Caco-2 (cell line): ENCODE results near the gene ATXN7. TPM values are rescaled to one million over a fixed set of nuclear protein-coding genes. Genes with fewer than 3 reads are reported as not detected.

Source experiments
- BruUV-seq: library from RNA; stranded (reverse); fragments of 400-500 nt; replicated peaks from 2 replicates; lab custom pipeline; 2021; lab: Mats Ljungman, UMichigan
- CTCF ChIA-PET: fragments of 300-600 bp; sonication (Branson Sonifier 250); formaldehyde crosslinking; loops from one replicate; lab custom pipeline; 2022; ENCODE audit warnings: antibody characterized with exemption; lab: Charles Lee
- POLR2A ChIA-PET: fragments of 300-600 bp; sonication (Branson Sonifier 250); formaldehyde crosslinking; loops from one replicate; lab custom pipeline; 2022; ENCODE audit warnings: antibody characterized with exemption; lab: Charles Lee
- DNase-seq, 2 experiments: peaks; one replicate each; pipeline versions ENCODE4 v3.0.0 to v3.0.0-alpha.2; 2020 to 2022
- H3K27me3 ChIP-seq: replicated peaks from 2 replicates; pipeline ENCODE4 v1.6.0; 2011; ENCODE audit warnings: low read length; ENCODE audit not compliant: control insufficient read depth, insufficient read depth
- H3K36me3 ChIP-seq: 2 replicates; pipeline ENCODE4 v1.5.1; 2011; ENCODE audit warnings: low read length; ENCODE audit not compliant: control insufficient read depth, insufficient read depth
- H3K4me1 ChIP-seq: fragments of 250-450 bp; sonication (Bioruptor Pico); 2 replicates; pipeline ENCODE4 v1.5.1; 2020; ENCODE audit warnings: mild to moderate bottlenecking
- H3K4me3 ChIP-seq: 2 replicates; pipeline ENCODE4 v1.5.1; 2011; ENCODE audit warnings: low read depth, mild to moderate bottlenecking, control low read depth, low read length
- H3K9me3 ChIP-seq: fragments of 250-450 bp; sonication (Bioruptor Pico); 2 replicates; pipeline ENCODE4 v1.5.1; 2020; ENCODE audit warnings: mild to moderate bottlenecking, moderate library complexity
- H3K27ac Mint-ChIP-seq: one replicate; pipeline ENCODE4 v1.8.0; 2022; ENCODE audit warnings: mixed read lengths; ENCODE audit not compliant: unreplicated experiment
- H3K27me3 Mint-ChIP-seq: one replicate; pipeline ENCODE4 v1.8.0; 2022; ENCODE audit warnings: mixed read lengths; ENCODE audit not compliant: insufficient read depth, unreplicated experiment
- H3K36me3 Mint-ChIP-seq: one replicate; pipeline ENCODE4 v1.8.0; 2022; ENCODE audit warnings: mild to moderate bottlenecking, mixed read lengths; ENCODE audit not compliant: insufficient read depth, unreplicated experiment
- H3K4me1 Mint-ChIP-seq: one replicate; pipeline ENCODE4 v1.8.0; 2022; ENCODE audit warnings: low read depth, mixed read lengths; ENCODE audit not compliant: unreplicated experiment
- H3K4me3 Mint-ChIP-seq: one replicate; pipeline ENCODE4 v1.8.0; 2022; ENCODE audit warnings: mild to moderate bottlenecking, moderate library complexity, mixed read lengths; ENCODE audit not compliant: unreplicated experiment
- H3K9me3 Mint-ChIP-seq: one replicate; pipeline ENCODE4 v1.8.0; 2022; ENCODE audit warnings: mixed read lengths; ENCODE audit not compliant: unreplicated experiment
- intact Hi-C: fragments of 100-400 bp; cut with micrococcal nuclease; formaldehyde crosslinking; loops from one replicate; pipeline ENCODE4 v1.10.0; 2022; ENCODE audit not compliant: unreplicated experiment
- total RNA-seq: library from RNA; stranded (reverse); gene quantifications from 2 replicates; pipeline ENCODE4 v1.2.3, GENCODE V29; 2022
- TF ChIP-seq, protein P1 (sequence below), 2 experiments: fragments of 200-600 bp in 1 of 2; IDR thresholded peaks; 1 replicate in 1 of 2; 2 replicates in 1 of 2; pipeline versions ENCODE4 v1.5.1 to v1.8.0; 2011 to 2022; ENCODE audit warnings: antibody characterized with exemption in 1 of 2, control low read depth in 1 of 2, inconsistent platforms in 1 of 2, low read depth in 1 of 2, low read length in 1 of 2, mild to moderate bottlenecking in 1 of 2, moderate library complexity in 1 of 2; ENCODE audit not compliant: insufficient read depth in 1 of 2, severe bottlenecking in 1 of 2, unreplicated experiment in 1 of 2

The ATXN7 gene
- total RNA-seq, 1 experiment from 2014 or later, result 22.5 TPM

DNA sequence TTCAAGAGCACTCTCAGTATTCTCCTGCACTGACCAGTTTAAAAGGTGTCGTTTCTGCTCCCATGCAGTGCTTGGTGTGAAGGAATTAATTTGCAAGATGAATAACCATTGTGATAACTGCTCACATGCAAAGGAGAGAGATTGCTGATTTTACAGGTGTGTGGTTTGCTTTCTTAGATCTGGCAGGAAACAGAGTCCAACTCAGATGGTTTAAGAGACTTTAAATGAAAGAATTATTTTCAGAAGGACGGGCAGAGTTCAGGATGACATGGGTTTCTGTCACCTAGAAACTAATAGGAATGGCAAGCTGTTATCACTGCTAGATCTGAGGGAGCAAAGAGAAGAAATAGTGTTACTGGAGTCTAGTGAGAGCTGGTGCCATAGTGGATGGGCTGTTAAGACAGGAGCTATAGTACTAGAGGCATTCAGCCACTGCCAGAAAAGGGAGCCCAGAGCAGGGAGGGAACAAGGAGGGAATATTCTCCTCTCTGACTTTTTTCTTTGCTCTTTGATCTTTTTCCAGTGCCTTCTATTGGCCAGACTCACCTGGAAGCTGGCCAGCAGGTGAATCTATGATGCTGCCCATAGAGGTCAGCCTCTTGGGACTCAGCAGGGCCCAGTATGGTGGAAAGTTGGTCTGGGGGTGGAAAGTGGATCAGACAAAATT, 14.9 kb downstream of the ATXN7 start:
- Mint-ChIP-seq H3K36me3 (peaks cover 5% of the 10 kb centered on the region), H3K27ac (no peak overlapping the region), H3K9me3 (no peaks in the 10 kb centered on the region), H3K27me3 (no peaks in the 10 kb centered on the region), H3K4me3 (no peak overlapping the region), H3K4me1 (peaks cover 7% of the 10 kb centered on the region)
- intact Hi-C loops, result no loop called here
- Histone ChIP-seq H3K9me3 (no peaks in the 10 kb centered on the region), H3K4me3 (no peak overlapping the region), H3K27me3 (no peaks in the 10 kb centered on the region), H3K4me1 (0 out of 2 replicates have a peak, but pooled peaks cover 4% of the 10 kb centered on the region), H3K36me3 (no peaks in the 10 kb centered on the region)
- POLR2A ChIA-PET, result no interaction called here
- CTCF ChIA-PET, result no interaction called here
- DNase-seq, result no peak
- TF ChIP-seq, protein P1, sequence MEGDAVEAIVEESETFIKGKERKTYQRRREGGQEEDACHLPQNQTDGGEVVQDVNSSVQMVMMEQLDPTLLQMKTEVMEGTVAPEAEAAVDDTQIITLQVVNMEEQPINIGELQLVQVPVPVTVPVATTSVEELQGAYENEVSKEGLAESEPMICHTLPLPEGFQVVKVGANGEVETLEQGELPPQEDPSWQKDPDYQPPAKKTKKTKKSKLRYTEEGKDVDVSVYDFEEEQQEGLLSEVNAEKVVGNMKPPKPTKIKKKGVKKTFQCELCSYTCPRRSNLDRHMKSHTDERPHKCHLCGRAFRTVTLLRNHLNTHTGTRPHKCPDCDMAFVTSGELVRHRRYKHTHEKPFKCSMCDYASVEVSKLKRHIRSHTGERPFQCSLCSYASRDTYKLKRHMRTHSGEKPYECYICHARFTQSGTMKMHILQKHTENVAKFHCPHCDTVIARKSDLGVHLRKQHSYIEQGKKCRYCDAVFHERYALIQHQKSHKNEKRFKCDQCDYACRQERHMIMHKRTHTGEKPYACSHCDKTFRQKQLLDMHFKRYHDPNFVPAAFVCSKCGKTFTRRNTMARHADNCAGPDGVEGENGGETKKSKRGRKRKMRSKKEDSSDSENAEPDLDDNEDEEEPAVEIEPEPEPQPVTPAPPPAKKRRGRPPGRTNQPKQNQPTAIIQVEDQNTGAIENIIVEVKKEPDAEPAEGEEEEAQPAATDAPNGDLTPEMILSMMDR (IDR thresholded peaks at IDR 0.05; ENCODE audit: insufficient read depth in 1 of 2, low read depth in 1 of 2, low read length in 1 of 2, severe bottlenecking in 1 of 2, unreplicated experiment in 1 of 2), result no peak
- BruUV-seq, result no TSS peak

DNA sequence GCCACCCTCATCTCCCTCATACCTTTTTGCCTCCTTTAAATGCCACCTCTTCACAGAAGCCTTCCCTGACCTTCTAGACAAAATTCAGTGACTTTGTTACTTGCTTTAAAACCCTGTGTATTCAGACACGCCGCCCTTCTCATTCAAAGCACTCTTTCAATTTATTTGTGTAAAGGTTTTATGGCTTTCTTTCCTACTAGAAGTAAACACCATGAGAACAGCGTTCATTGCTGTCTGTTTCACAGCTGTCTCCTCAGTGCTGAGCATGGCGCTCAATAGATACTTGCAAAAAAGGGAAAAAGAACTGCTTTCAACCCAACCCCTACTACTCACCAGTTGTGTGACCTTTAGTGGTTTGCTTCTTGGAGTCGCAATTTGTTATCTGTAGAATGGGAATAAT, 17.0 kb downstream of the ATXN7 start:
- intact Hi-C loops, result no loop called here
- Histone ChIP-seq H3K27me3 (no peaks in the 10 kb centered on the region), H3K4me3 (no peak overlapping the region), H3K4me1 (0 out of 2 replicates have a peak, but pooled peaks cover 4% of the 10 kb centered on the region), H3K9me3 (no peaks in the 10 kb centered on the region), H3K36me3 (no peaks in the 10 kb centered on the region)
- Mint-ChIP-seq H3K36me3 (peaks cover 5% of the 10 kb centered on the region), H3K9me3 (no peaks in the 10 kb centered on the region), H3K27ac (no peak overlapping the region), H3K4me3 (no peak overlapping the region), H3K4me1 (peaks cover 7% of the 10 kb centered on the region), H3K27me3 (no peaks in the 10 kb centered on the region)
- ChIA-PET POLR2A (no interaction called here), CTCF (no interaction called here)
- BruUV-seq, result no TSS peak
- DNase-seq, result no peak
- TF ChIP-seq, protein P1 (IDR thresholded peaks at IDR 0.05; ENCODE audit: insufficient read depth in 1 of 2, low read depth in 1 of 2, low read length in 1 of 2, severe bottlenecking in 1 of 2, unreplicated experiment in 1 of 2), result no peak

DNA sequence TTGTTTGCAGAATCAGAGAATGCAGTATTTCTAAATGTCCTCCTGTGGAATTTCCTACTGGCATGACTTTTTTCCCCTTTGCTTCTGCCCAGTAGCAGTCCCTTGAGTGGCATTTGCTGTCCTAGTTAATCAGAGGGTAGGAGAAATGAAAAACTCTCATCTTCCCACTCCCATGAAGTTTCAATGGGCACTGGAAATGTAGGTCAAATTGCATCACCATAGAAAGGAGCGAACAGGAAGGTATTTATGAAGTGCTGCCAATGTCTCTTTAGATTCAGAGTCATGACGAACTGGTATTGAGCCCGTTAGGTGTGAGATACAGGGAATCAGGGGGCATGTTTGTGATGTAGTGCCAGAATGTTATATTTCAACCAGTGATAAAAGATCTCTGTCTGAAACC, 23.2 kb downstream of the ATXN7 start:
- H3K4me3 Mint-ChIP-seq, result no peak overlapping the region
- intact Hi-C loops, result no loop called here
- ChIA-PET POLR2A (no interaction called here), CTCF (no interaction called here)
- no peaks in the 10 kb centered on the region for H3K9me3 Mint-ChIP-seq
- Histone ChIP-seq H3K4me1 (no peaks in the 10 kb centered on the region), H3K36me3 (no peaks in the 10 kb centered on the region), H3K9me3 (no peaks in the 10 kb centered on the region), H3K4me3 (no peak overlapping the region), H3K27me3 (no peaks in the 10 kb centered on the region)
- no peaks in the 10 kb centered on the region for H3K27me3 Mint-ChIP-seq
- H3K4me1 Mint-ChIP-seq, result no peaks in the 10 kb centered on the region
- DNase-seq, result no peak
- no peak overlapping the region for H3K27ac Mint-ChIP-seq
- no TSS peak for BruUV-seq
- H3K36me3 Mint-ChIP-seq, result peaks cover 11% of the 10 kb centered on the region
- TF ChIP-seq, protein P1 (IDR thresholded peaks at IDR 0.05; ENCODE audit: insufficient read depth in 1 of 2, low read depth in 1 of 2, low read length in 1 of 2, severe bottlenecking in 1 of 2, unreplicated experiment in 1 of 2), result no peak
